Adrenal gland (tissue), 5 donors: ENCODE results near the gene OR4D1.

Source experiments
- POLR2A ChIP-seq, 2 donors: fragments of 450-650 bp; IDR thresholded peaks; one replicate each; pipeline ENCODE4 v1.6.1; 2017; ENCODE audit warnings: antibody characterized with exemption in 2 of 2, mild to moderate bottlenecking in 2 of 2, moderate library complexity in 1 of 2
- TF ChIP-seq, protein P1 (sequence below), 6 experiments: fragments of 450-650 bp in 4 of 6; fragments of 200-600 bp in 2 of 6; sonication (generic) in 1 of 6; IDR thresholded peaks; 1 replicate in 5 of 6; 2 replicates in 1 of 6; pipeline versions ENCODE4 v1.5.1 to v1.8.0; 2016 to 2021; ENCODE audit warnings: antibody characterized with exemption in 6 of 6, mild to moderate bottlenecking in 2 of 6, moderate library complexity in 1 of 6
- donor health status: DM: no; HTN: no; CAD: no.

DNA sequence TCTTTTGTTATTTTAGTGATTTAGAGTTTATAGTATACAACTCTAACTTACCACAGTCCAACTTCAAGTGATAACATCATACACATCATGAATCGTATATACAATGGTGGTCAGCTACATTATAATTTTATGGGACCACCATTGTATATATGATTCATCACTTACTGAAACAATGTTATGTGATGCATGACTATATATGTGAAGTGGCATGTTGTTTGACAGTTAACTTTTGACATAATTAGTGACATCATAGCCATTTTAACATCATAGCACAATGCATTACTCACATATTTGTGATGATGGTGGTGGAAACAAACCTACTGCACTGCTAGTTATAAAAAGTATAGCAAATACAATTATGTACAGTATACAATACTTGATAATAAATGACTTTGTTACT is 43.1 kb upstream of the OR4D1 start:
- TF ChIP-seq, protein P1, sequence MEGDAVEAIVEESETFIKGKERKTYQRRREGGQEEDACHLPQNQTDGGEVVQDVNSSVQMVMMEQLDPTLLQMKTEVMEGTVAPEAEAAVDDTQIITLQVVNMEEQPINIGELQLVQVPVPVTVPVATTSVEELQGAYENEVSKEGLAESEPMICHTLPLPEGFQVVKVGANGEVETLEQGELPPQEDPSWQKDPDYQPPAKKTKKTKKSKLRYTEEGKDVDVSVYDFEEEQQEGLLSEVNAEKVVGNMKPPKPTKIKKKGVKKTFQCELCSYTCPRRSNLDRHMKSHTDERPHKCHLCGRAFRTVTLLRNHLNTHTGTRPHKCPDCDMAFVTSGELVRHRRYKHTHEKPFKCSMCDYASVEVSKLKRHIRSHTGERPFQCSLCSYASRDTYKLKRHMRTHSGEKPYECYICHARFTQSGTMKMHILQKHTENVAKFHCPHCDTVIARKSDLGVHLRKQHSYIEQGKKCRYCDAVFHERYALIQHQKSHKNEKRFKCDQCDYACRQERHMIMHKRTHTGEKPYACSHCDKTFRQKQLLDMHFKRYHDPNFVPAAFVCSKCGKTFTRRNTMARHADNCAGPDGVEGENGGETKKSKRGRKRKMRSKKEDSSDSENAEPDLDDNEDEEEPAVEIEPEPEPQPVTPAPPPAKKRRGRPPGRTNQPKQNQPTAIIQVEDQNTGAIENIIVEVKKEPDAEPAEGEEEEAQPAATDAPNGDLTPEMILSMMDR (IDR thresholded peaks at IDR 0.05): no peak
- no peak for TF ChIP-seq POLR2A (IDR thresholded peaks at IDR 0.05)
